ENCODE measurements around the gene IRF9.

GRCh38 chr14:24139272-24139934 is 21.7 kb upstream of the IRF9 start:
- no peak for TF ChIP-seq ZNF488 (tag by site-specific recombination; IDR thresholded peaks at IDR 0.05)
- no peak for TF ChIP-seq ZBTB8A (tag by site-specific recombination; IDR thresholded peaks at IDR 0.05)
- TF ChIP-seq OVOL3 (tag by site-specific recombination; IDR thresholded peaks at IDR 0.05), result no peak
- TF ChIP-seq TCF7L2 (IDR thresholded peaks at IDR 0.05; ENCODE audit: borderline replicate concordance, low read depth, low read length), result no peak
- TF ChIP-seq PRDM10 (tag by site-specific recombination; IDR thresholded peaks at IDR 0.05), result no peak
- 0 out of 2 replicates have a peak, but pooled peaks have one; percentile 10 for TF ChIP-seq CTCF (tag by site-specific recombination; IDR thresholded peaks at IDR 0.05)
- no peak for TF ChIP-seq IKZF3 (tag by site-specific recombination; IDR thresholded peaks at IDR 0.05)
- TF ChIP-seq SETDB1 (IDR thresholded peaks at IDR 0.05; ENCODE audit: insufficient read length, low read length), result no peak
- TF ChIP-seq ZNF169 (tag by site-specific recombination; IDR thresholded peaks at IDR 0.05), result no peak
- TF ChIP-seq REST (tag by site-specific recombination; IDR thresholded peaks at IDR 0.05), result no peak
